CD4-positive, alpha-beta T cell treated with Interleukin-4 for 4 hours (primary cell): Measurements from ENCODE around the gene ZNF282.

Experiments
- DNase-seq: peaks from one replicate; pipeline ENCODE4 v3.0.0-alpha.2; 2020

Gene ZNF282

DNA sequence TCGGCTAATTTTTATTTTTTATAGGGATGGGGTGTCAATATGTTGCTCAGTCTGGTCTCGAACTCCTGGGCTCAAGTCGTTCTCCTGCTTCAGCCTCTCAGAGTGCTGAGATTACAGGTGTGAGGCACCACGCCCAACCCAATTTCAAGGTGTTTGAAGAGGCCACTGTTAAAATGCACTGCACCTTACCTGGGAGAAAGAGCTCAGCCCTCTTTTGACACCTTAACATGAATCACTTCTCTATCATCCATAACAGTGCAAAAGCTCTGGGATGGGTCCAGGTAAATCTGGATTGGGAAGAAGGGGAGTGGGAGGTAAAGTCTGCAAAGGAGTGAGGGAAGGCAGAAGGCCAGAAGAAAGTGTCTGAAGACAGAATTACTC, 557 bp upstream of the ZNF282 start:
- no peak for DNase-seq

DNA sequence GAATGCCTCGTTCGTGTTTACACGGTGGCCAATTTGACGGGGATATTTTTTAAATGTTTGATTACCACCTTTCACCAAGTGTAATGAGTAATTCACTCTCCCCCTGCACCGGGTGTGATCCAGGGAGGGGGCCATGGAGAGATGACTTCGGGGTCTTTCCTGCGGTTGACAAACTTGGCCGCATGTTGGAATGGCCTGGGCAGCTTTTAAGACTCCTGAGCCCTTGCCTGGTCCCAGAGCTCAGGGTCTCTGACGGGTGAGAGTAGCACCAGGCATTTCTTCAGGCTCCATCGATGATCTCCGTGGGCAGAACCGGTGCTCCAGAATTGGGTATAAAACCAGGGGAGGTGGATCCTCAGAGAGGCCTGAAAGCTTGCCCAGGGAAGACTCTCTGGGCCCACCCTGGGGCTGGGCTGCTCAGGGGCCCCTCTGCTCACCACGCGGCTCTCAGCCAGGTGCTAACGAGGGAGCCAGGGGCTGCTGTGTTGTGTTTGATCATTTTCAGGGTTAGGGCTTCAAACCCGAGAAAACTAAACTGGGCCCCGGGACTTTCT, 882 bp downstream of the ZNF282 start:
- DNase-seq: no peak

DNA sequence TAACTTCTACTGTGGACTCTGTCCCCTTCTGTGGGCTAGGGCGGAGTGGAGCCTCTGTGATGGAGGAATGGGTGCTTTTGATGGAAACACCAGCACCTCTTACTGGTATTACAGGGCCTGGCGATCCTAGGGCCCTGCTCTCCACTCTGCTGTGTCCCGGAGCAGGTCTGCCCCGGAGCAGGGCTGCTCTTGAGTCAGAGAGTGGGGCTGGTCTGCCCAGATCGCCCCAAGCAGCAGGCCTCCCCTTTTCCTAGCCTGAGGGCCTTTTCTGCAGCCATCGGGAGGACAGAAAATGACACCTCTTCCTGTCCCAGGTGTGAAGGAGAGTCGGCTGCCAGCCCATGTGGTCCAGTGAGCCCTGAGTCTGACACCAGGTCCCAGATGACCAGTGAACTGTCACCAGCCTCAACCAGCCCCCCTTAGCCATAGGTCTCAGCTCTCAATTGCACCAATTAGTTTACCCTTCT, 1.4 kb downstream of the ZNF282 start:
- DNase-seq: no peak

DNA sequence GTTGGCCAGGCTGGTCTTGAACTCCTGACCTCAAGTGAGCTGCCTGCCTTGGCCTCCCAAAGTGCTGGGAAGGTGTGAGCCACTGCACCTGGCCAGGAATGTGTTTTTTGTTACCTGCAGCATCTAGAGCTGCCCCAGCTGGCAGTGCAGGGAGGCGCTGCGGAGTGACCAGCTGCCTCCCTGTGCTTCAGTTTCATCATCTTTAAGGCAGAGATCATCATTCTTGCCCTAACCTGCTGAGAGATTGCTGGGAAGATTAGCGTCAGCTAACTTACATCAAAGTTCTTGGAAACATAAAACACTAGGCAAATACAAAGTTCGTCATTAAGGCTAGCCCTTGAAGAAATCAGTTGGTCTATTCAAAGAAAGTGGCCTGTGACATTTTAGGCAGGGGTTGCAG, 2.3 kb downstream of the ZNF282 start:
- no peak for DNase-seq

DNA sequence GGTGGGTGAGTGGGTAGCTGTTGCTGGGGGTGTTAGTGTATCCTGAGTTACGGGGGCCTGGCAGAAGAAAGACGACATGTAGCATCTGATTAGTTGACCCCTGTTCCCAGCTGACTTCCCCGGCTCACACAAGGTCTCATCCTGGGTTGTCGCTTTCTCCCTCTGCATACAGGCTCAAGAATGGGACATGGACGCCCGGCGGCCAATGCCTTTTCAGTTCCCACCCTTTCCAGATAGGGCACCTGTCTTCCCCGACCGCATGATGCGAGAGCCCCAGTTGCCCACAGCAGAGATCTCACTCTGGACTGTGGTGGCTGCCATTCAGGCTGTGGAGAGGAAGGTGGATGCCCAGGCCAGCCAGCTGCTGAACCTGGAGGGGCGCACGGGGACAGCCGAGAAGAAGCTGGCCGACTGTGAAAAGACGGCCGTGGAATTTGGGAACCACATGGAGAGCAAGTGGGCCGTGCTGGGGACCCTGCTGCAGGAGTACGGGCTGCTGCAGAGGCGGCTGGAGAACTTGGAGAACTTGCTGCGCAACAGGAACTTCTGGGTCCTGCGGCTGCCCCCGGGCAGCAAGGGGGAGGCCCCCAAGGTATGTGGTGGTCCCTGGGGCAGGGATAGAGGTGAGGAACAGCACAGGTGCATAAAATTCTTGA, 2.9 kb downstream of the ZNF282 start:
- DNase-seq: no peak

DNA sequence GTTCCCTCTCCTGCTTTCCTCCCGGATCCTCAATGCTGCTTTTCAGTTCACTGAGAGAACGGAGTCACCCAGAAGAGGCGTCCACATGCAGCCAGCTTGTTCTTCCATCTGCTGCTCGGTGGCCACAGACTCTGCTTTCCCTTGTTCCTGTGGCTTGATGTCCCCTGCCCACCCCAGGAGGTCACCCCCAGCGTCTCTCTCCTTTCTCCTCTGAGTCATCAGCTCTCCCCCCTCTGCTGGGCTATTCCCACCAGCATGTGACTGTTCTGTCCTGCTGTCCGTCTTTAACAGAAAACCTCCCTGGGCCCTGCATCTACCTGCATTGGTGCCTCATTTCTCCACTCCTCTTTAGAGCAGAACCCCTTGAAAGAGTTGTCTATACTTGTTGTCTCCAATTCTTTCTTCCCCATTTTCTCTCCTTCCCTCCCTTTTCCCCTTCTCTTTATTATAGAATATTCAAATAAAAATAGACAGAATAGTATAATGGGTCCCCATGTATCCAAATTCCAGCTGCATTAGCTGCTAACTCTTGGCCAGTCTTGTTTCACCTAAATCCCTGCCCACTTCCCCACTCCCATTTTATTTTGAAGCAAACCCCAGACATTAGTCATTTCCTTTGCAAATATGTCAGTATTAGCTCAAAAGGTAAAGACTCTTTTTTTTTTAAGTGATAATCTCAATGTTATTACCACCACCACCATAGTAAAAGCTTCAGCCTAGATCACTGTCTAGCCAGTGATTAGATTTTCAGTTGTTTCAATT, 4.1 kb downstream of the ZNF282 start:
- no peak for DNase-seq

DNA sequence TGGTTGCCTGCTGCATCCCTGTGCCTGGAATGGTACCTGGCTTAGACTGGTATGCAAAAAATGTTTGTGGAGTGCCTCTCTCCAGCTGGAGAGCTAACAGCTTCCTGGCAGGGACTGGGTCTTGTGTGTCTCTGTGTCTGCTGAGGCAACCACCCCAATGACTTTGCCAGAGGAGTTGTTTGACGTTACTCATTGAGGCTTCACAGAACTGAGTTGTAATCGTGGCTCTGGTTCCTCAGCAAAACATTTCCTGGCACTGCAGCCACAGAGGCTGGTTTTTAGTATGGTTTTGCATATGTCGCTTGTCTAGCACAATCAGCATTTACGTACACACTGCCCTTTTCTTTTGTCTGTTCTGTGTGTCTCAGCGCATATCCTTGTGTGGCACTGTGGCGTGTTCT, 7.5 kb downstream of the ZNF282 start:
- DNase-seq: no peak

DNA sequence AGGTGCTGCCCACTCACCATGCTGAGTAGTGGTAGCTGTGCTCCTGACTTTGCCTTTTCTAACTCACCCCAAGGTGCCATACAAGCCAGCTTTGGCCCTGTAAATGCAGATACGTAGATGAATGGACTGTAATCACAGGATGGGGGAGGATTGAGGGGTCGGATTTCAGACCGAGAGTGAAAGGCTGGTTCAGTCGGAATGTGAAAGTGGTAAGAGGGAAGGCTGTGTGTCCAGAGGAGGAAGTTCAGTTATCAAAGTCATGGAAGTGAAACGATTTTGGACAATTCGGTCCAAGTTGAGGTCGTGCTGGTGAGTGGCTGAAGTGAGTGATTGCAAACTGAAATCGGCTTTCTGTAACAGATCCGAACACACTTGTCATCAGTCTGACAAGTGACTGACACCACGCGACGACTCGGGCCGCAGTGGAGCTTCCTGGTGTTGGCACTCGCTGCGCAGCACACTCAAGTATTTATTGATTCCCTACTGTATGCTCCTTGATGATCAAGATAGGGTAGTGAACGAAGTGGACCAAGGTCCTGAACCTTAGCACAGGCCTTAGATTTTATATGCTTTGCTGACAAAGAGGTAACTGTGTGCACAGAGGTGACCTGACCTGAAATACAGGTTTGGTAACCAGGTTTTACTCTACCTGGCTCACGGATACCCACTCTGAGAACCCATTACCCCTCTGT, 10.5 kb downstream of the ZNF282 start:
- DNase-seq: no peak

DNA sequence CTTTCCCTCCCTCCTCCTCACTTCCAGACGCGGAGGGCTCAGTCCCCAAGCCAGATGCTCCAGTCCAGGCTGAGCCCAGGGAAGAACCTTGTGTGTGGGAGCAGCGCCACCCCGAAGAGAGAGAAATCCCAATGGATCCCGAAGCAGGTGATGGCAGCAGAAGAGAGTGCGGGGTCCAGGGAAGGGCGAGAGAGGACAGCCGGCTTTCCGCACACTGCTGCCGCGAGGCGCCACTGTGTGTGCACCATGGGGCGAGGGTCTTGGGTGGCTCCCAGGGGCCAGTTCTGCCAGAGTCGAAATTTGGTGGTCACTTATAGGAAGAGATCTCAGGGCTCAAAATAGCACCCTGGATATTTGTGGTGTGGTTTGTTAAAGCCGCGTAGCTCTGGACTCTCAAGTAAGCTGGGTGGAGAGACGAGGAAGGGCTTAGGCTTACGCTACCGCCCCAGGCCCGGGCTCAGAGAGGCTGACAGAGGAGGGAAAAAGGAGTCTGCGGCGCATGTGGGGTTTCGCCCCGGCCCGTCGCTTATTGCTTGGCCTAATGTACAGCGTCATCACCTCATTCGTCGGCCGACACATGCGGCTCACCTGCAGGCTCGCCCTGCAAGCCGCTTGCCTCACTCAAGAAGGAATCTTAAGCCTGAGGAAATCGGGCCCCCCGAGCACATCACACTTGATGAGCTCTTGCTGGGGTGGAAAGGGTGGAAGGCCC, 12.1 kb downstream of the ZNF282 start:
- no peak for DNase-seq

DNA sequence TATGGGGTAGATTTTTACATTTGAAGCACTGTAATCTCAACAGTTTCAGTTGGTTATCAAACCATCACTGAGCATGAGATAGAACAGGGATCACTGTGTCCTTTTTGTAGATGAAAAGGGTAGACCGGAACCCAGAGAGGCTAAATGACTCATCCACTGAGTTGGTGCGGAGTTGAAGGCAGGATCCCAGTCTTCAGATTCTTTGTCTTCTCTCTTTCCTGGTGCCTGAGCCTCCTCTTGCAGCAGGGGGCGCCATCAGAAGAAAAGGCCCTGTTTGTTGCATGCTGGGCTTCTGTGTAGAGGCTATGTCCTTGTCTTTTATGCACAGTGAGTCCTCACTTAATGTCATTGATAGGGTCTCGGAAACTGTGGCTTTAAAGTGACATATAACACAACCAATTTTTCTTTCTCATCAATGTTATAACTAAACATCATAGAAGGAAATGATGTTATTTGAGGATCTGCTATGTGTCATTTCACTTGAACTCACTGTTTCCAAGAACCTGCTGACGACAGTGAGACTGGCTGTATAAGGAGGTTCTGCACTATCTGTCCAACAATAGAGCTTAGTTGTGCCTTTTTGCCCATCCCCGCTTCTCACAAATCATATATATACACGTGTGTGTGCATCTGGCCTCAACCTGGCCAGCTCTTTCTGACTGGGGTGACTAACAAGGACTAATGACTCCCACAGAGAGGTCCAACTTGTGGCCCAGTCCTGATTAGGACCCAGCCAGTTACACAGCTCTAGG, 14.3 kb downstream of the ZNF282 start:
- peak; percentile 66 for DNase-seq

DNA sequence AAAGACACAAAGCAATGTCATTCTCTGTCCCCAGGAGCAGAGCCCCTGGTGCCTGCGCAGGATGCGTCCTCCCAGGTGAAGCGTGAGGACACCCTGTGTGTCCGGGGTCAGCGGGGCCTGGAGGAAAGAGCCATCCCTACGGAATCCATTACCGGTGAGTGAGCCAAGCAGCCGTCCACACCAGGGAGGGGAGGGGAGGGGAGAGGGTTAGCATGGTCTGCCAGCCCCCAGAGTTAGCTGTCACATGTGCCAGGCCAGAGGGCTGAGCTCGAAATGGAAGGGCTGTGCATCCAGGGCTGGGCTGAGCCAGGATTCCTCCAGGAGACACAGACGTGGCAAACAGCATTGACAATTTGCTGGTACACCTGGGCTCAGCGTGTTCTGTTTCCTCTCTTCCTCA, 15.2 kb downstream of the ZNF282 start:
- no peak for DNase-seq

DNA sequence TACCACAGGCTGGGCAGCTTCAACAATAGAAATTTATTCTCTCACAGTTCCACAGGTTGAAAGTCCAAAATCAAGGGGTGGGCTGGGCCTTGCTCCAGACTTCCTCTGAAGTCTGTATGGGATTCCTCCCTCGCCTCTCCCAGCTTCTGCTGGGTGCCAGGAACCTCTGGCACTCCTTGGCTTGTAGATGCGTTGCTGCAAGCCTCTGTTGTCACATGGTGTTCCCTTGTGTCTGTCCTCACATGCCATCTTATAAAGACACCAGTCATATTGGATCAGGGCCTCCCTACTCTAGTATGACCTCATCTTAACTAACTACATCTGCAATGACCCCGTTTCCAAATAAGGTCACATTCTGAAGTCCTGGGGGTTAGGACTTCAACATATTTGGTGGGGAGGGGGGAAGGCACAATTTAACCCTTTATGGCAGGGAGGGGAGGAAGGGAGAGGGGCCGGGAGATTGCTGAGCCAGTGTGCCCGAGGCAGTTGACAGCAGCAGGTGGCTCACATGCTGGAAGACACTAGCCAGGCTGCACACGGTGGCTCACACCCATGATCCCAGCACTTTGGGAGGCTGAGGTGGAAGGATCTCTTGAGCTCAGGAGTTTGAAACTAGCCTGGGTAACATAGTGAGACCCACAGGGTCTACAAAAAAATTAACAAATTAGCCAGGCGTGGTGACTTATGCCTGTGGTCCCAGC, 18.8 kb downstream of the ZNF282 start:
- no peak for DNase-seq

DNA sequence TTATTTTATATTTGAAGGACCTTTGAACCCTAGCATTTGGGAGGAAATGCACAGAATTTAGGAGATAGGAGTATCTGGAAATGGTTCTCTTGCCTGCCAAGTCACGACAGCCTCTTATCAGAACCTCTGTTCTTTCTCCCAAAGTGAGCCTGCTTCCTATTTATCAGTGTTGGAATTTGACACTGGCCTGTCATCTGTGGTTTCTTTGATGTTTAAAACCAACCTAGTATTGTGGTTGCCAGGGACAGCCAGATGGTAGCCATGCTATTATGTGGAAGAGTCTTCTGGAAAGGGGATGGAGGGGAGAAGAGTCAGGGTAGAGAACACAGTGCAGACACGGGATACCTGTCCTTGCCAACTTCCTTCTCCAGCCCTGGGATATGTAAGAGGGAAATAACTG, 21.1 kb downstream of the ZNF282 start:
- DNase-seq: no peak

DNA sequence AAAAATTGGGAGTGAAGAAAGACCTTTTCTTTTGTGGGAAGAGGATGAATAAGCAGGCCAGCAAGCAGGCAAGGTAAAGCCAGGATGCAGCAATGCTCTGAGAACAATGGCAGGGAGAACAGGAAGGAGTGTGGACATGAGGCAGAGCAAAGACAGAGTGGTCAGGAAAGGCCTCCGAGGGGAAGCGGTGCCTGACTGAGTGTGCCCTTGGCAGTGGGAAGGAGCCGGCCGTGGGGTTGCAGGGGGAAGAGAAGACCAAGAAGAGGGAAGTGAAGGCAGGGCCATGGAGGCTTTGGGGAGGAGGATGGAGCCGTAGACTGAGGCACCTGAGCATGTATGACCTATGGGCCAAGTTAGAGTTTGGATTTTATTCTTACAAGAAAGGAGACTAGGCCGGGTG, 22.2 kb downstream of the ZNF282 start:
- no peak for DNase-seq

DNA sequence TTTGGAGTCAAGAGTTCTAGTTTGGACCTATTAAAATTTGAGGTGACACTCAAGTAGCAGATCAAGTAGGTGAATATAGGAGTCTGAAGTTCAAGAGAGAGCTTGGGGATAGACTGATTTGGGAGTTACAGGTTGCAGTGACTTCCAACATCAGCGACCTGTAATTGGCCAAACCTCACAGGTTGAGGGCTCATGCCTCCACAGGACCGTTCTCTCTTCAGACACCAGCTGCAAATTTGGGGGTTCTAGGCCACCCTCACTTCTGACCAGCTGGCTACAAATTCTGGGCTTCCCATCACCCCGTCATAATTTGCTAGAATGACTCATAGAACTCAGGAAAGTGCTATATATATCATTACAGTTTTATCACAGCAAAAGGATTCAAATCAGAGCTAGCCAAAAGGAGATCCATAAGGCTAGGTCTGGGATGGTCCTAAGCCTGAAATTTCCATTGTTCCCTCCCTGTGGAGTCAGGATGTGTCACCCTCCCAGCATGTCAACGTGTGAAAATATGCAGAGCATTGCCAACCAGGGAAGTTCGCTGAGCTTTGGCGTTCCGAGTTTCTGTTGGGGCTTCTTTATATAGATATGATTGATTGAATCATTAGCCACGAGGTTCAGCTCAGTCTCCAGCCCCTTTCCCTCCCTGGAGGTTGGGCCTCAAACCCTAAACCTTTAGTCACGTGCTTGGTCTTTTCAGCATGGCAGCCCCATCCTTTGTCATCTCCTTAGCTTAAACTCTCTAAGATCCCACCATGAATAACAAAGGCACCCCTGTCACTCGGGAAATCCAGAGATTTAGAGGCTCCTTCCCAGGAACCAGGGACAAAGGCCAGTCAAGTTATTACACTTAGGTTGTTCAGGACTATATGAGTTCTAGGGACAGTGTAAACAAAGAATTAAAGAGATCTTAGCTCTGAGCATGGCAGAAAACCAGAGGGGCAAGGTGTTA, 23.4 kb downstream of the ZNF282 start:
- no peak for DNase-seq

DNA sequence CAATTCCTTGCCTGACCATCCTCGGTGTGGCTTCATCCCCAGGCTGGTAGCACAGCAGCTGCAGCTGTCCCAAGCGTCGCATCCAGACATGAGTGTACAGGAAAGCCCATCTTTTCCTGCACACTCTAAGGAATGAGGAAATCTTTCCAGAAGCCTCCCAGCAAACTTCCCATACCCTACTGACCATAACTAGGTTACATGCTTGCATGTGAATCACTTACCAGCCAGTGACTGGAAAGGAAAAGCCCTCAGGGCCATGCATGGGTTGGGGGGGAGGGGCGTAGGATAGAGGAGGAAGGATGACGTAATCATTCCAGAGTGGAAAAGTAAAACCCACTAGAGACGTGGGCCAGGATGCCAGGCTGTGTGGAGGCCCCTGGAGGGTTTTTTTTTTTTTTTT, 25.2 kb downstream of the ZNF282 start:
- no peak for DNase-seq

DNA sequence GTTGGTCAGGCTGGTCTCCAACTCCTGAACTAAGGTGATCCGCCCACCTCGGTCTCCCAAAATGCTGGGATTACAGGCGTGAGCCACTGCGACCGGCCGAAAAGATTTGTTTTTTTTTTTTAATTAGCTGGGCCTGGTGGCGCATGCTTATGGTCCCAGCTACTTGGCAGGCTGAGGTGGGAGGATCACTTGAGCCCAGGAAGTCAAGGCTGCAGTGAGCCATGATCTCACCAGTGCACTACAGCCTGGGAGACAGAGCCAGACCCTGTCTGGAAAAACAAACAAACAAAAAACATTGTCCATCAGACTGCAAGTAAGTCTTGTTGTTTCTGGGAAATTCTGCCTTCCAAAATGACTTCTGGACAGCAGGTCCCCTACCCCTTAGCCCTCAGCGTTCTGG, 27.8 kb downstream of the ZNF282 start:
- DNase-seq: no peak

DNA sequence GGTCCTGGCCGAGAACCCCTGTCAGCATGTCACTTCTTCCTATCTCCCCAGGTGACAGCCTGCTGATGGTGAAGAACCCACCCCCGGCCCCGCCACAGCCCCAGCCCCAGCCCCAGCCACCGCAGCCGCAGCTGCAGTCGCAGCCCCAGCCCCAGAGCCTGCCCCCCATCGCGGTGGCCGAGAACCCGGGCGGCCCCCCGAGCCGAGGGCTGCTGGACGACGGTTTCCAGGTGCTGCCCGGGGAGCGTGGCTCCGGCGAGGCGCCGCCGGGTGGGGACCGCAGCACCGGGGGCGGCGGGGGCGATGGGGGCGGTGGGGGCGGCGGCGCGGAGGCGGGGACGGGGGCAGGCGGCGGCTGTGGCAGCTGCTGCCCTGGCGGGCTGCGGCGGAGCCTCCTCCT, 28.4 kb downstream of the ZNF282 start:
- DNase-seq: no peak

DNA sequence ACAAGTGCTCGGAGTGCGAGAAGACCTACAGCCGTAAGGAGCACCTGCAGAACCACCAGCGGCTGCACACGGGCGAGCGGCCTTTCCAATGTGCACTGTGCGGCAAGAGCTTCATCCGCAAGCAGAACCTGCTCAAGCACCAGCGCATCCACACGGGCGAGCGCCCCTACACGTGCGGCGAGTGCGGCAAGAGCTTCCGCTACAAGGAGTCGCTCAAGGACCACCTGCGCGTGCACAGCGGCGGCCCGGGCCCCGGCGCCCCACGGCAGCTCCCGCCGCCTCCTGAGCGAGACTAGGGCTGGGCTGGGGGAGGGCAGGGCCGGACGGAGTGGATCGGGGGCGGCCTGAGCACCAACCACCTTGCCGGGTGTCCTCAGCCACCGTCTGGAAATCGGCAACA, 29.0 kb downstream of the ZNF282 start:
- no peak for DNase-seq

DNA sequence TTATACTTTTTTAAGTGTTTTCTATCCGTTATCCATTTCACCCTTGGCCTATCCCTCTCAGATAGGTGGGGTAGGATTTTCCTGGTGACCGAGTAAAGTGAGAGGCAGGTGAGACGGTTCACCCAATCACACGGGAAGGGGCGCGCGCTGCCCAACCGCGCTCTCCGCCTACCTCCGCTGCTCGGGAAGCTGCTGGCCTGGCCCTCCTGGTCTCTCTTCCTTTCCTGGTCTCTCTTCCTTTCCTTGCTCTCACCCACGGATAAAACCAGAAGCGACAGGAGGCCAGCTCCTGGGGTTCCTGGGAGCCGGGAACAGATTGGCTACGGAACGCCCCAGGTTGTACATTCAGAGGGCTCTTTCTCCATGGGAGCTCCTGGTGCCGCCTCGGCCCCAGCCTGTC, 29.8 kb downstream of the ZNF282 start:
- no peak for DNase-seq

DNA sequence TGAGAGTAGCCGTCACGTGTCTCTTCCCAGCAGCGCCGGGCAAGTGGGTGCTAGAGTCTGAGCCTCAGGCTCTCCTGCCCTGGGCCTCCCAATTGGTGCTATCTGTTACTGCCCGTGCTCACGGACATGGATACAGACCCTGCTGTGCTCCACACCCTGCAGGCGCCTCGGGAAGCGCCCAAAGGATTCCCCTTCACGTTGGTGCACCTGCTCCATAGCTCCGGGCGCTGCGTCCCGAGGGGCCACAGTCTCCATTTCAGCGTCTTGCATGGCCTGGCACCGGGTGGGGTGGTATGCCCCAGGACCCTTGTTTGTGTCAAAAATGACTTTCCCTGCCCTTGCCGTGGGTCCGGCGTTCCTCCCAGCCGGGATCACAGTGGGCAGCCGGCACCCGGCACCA, 30.3 kb downstream of the ZNF282 start:
- no peak for DNase-seq
